WERI-Rb-1 (cell line): ENCODE measurements around the gene FCGR3A.
"Not testable (repeated sequence)": the region's sequence is repeated elsewhere in the genome, so short reads cannot be mapped to it uniquely, and the experiment has no call there.

ENCODE experiments used
- DNase-seq: peaks from one replicate; pipeline ENCODE4 v3.0.0-alpha.2; 2020
- H3K27ac ChIP-seq: fragments of 250-450 bp; sonication (Bioruptor Pico); 2 replicates; pipeline ENCODE4 v1.5.1; 2020; ENCODE audit warnings: mild to moderate bottlenecking, moderate library complexity
- H3K27me3 ChIP-seq: fragments of 250-450 bp; sonication (Bioruptor Pico); 2 replicates; pipeline ENCODE4 v1.5.1; 2021; ENCODE audit warnings: mild to moderate bottlenecking, low read depth, moderate library complexity; ENCODE audit not compliant: insufficient read depth, severe bottlenecking
- H3K36me3 ChIP-seq: fragments of 250-450 bp; sonication (Bioruptor Pico); 2 replicates; pipeline ENCODE4 v1.5.1; 2020; ENCODE audit warnings: mild to moderate bottlenecking, moderate library complexity
- H3K4me3 ChIP-seq: 2 replicates; pipeline ENCODE4 v1.5.1; 2011; ENCODE audit warnings: low read depth, mild to moderate bottlenecking, control low read depth, low read length
- H3K9me3 ChIP-seq: fragments of 250-450 bp; sonication (Bioruptor Pico); 2 replicates; pipeline ENCODE4 v1.5.1; 2021; ENCODE audit warnings: mild to moderate bottlenecking, moderate library complexity; ENCODE audit not compliant: severe bottlenecking
- CTCF ChIP-seq: IDR thresholded peaks from 2 replicates; pipeline ENCODE4 v1.5.1; 2011; ENCODE audit warnings: low read depth, mild to moderate bottlenecking, control low read depth, inconsistent platforms, low read length

FCGR3A gene

GRCh38 chr1:161549652-161550051, at the start of gene FCGR3A:
Gene FCGR3A (minus strand): TSS chr1:161549818. CDS start chr1:161549736, 82 bp downstream.
- Histone ChIP-seq H3K27ac (no peak within 1 kb of the TSS), H3K4me3 (no peak within 1 kb of the TSS), H3K27me3 (peaks cover 41% of the 10 kb centered on the region), H3K9me3 (peaks cover 3% of the 10 kb centered on the region), H3K36me3 (no peaks in the 10 kb centered on the region)
- no peak for TF ChIP-seq CTCF
- no peak for DNase-seq

- H3K4me3 ChIP-seq, DNase-seq, H3K9me3 ChIP-seq, H3K27ac ChIP-seq, H3K36me3 ChIP-seq: not testable (repeated sequence)
- peaks cover 15% of the 10 kb centered on the region for H3K27me3 ChIP-seq
Observed at GRCh38 chr1:161597077-161597476, 47.5 kb upstream of the FCGR3A start.

GRCh38 chr1:161595583-161595982, 46.0 kb upstream of the FCGR3A start:
- H3K27ac ChIP-seq, H3K4me3 ChIP-seq, H3K9me3 ChIP-seq, H3K36me3 ChIP-seq, DNase-seq: not testable (repeated sequence)
- peaks cover 22% of the 10 kb centered on the region for H3K27me3 ChIP-seq

- DNase-seq, H3K4me3 ChIP-seq, H3K27ac ChIP-seq, H3K9me3 ChIP-seq, H3K36me3 ChIP-seq: not testable (repeated sequence)
- peaks cover 25% of the 10 kb centered on the region for H3K27me3 ChIP-seq
Observed at GRCh38 chr1:161595173-161595572, 45.6 kb upstream of the FCGR3A start.

- H3K36me3 ChIP-seq, H3K4me3 ChIP-seq, DNase-seq, H3K27ac ChIP-seq, H3K9me3 ChIP-seq: not testable (repeated sequence)
- peaks cover 29% of the 10 kb centered on the region for H3K27me3 ChIP-seq
Observed at GRCh38 chr1:161594269-161594984, 44.8 kb upstream of the FCGR3A start.

DNA sequence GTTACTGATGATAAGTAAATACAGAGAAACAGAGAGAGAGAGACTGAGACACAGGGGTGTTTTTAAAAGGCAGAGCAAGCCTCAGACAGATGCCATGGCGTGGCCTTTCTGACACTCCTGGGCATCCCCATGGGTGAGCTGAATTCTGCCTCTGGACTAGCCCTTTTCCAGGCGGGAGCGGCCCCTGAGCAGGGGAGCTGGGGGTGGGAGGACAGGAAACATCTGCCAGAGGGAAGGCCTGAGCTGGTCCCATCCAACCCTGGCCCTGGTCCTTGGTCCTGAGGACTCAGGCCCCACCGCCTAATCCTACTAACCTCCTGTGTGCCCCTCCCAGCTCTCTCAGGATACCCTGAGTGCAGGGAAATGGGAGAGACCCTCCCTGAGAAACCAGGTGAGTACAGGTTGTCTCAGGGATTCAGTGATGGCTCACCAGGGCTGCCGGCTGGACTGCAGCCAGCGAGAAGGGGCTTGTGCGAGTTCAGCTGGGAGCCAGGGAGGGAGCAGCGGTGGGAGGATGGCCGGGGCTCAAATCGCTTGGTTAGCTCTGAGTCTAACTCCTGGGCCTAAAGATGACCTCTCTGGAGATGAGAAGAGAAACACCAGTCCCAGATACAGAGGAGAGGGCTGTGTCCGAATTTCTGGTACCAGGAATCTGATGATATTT, 43.6 kb upstream of the FCGR3A start:
- not testable (repeated sequence) for H3K9me3 ChIP-seq, H3K4me3 ChIP-seq, H3K36me3 ChIP-seq, DNase-seq, H3K27ac ChIP-seq
- peaks cover 31% of the 10 kb centered on the region for H3K27me3 ChIP-seq

- H3K27me3 ChIP-seq: peaks cover 32% of the 10 kb centered on the region
- not testable (repeated sequence) for H3K36me3 ChIP-seq, H3K27ac ChIP-seq, H3K9me3 ChIP-seq, H3K4me3 ChIP-seq, DNase-seq
Observed at GRCh38 chr1:161592586-161592985, 43.0 kb upstream of the FCGR3A start.

- not testable (repeated sequence) for H3K4me3 ChIP-seq, H3K9me3 ChIP-seq, H3K27ac ChIP-seq, H3K36me3 ChIP-seq, DNase-seq
- peaks cover 30% of the 10 kb centered on the region for H3K27me3 ChIP-seq
Observed at GRCh38 chr1:161589920-161590319, 40.3 kb upstream of the FCGR3A start.

DNA sequence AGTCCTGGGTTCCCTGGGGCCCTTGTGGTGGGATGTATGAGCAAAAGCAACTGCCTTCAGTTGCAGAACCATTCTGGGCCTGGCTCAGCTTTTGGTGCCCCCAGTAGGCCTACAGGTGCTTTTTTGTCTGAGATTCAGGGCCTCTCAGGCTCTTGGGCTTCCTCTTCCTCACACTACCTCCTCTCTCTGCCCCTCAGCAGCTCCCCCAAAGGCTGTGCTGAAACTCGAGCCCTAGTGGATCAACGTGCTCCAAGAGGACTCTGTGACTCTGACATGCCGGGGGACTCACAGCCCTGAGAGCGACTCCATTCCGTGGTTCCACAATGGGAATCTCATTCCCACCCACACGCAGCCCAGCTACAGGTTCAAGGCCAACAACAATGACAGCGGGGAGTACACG, 39.7 kb upstream of the FCGR3A start:
- not testable (repeated sequence) for H3K9me3 ChIP-seq, DNase-seq, H3K27ac ChIP-seq, H3K36me3 ChIP-seq, H3K4me3 ChIP-seq
- peaks cover 28% of the 10 kb centered on the region for H3K27me3 ChIP-seq

- peaks cover 26% of the 10 kb centered on the region for H3K27me3 ChIP-seq
- not testable (repeated sequence) for H3K36me3 ChIP-seq, H3K4me3 ChIP-seq, H3K9me3 ChIP-seq, H3K27ac ChIP-seq, DNase-seq
Observed at GRCh38 chr1:161588596-161588995, 39.0 kb upstream of the FCGR3A start.

DNA sequence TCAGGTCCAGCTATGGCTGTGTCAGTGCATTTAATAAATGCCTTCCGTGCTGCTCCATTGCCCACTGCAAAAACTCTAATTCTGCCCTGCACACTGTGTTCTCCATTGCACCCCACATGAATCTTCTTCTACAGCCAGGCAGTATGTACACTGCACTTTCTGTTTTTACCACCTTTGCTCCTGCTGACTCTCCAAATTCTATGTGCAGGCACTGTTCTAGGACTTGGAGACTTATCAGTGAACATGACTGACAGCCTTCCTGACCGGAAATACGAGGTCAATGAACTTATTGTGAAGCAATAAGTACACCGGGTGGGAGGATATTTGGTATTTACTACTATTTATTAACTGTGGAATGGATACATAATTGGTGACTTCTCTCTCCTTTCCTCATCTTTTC, 33.3 kb upstream of the FCGR3A start:
- not testable (repeated sequence) for H3K9me3 ChIP-seq, DNase-seq, H3K36me3 ChIP-seq, H3K4me3 ChIP-seq, H3K27ac ChIP-seq, H3K27me3 ChIP-seq

DNA sequence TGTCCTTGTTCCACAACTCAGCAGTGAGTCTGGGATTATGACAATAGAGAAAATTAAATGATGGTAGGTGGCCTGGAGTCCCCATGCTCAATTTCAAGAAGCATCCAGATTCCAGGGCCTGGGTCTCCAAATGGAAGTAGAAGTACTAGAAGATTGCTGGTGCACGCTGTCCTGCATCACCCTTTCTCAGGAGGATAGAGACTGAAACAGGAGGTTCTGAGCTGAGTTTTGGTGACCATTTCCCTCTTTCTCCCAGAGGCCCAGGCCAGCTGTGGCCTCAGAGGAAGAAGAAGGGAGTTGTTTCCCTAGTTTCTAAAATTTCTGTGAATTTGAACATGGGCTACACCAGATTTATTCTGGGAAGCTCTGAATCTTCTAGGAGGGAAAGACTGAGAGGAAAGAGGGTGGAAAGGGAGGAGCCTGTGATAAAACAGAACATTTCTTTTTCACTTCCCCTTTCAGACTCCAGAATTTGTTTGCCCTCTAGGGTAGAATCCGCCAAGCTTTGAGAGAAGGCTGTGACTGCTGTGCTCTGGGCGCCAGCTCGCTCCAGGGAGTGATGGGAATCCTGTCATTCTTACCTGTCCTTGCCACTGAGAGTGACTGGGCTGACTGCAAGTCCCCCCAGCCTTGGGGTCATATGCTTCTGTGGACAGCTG, 31.4 kb upstream of the FCGR3A start:
- not testable (repeated sequence) for H3K27ac ChIP-seq, H3K36me3 ChIP-seq, H3K9me3 ChIP-seq, H3K4me3 ChIP-seq, DNase-seq, H3K27me3 ChIP-seq

DNA sequence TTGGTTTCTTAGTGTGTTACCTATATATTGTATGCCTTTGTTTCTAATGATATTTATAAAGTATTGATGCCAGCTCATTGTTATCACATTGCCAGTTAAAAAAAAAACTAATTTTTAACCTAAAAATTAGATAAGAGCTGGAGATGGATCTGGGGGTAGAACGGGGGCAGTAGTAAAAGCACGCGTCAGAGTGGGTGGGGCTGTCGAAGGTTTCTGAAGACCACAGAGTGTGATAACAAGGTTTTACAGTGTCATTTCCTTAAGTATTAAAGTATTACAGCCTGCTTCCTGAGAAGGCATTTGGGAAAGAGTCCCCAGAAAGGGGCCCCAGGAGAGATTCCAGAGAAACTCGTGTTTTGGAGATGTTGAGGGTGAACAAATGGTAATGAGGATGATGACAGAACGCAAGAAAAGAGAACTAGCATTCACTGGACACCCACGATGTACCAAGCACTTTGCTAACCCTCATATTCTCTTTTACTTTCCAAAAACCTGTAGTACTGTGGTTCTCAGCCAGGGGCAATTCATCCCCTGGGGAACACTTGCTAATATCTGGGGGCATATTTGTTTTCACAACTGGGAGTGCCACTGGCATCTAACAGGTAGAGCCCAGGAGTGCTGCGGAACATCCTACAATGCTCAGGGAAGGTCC, 30.4 kb upstream of the FCGR3A start:
- H3K27ac ChIP-seq, H3K9me3 ChIP-seq, H3K36me3 ChIP-seq, H3K4me3 ChIP-seq, DNase-seq, H3K27me3 ChIP-seq: not testable (repeated sequence)
